ENCODE data around the gene ITM2C.

The ITM2C gene

GRCh38 chr2:230852113-230852512, 12.6 kb upstream of the ITM2C start:
- no peak for DNase-seq (ENCODE audit: low read depth)

GRCh38 chr2:230861552-230862255, 3.0 kb upstream of the ITM2C start:
- no peak for DNase-seq (ENCODE audit: low read depth)

GRCh38 chr2:230862292-230862691, 2.5 kb upstream of the ITM2C start:
- DNase-seq (ENCODE audit: low read depth) = no peak

GRCh38 chr2:230863031-230863430, 1.7 kb upstream of the ITM2C start:
- no peak for DNase-seq (ENCODE audit: low read depth)

GRCh38 chr2:230863442-230864121, 1.2 kb upstream of the ITM2C start:
- DNase-seq (ENCODE audit: low read depth) = no peak

GRCh38 chr2:230864122-230864604, 579 bp upstream of the ITM2C start:
- DNase-seq (ENCODE audit: low read depth) = no peak

- DNase-seq (ENCODE audit: low read depth) = no peak
These were observed 594 bp downstream of the ITM2C start for GRCh38 chr2:230865307-230865765.

- DNase-seq (ENCODE audit: low read depth) = no peak
These were observed 1.3 kb downstream of the ITM2C start for GRCh38 chr2:230865766-230866755.

GRCh38 chr2:230866756-230867523, 2.2 kb downstream of the ITM2C start:
- DNase-seq (ENCODE audit: low read depth) = peak; percentile 44

GRCh38 chr2:230868161-230868946, 3.6 kb downstream of the ITM2C start:
- DNase-seq (ENCODE audit: low read depth) = no peak

GRCh38 chr2:230868947-230869913, 4.5 kb downstream of the ITM2C start:
- DNase-seq (ENCODE audit: low read depth) = no peak

GRCh38 chr2:230869914-230870543, 5.3 kb downstream of the ITM2C start:
- DNase-seq (ENCODE audit: low read depth) = no peak

- no peak for DNase-seq (ENCODE audit: low read depth)
These were observed 6.0 kb downstream of the ITM2C start for GRCh38 chr2:230870544-230871360.

GRCh38 chr2:230871361-230872150, 6.8 kb downstream of the ITM2C start:
- DNase-seq (ENCODE audit: low read depth) = no peak

- no peak for DNase-seq (ENCODE audit: low read depth)
These were observed 7.6 kb downstream of the ITM2C start for GRCh38 chr2:230872151-230872967.

GRCh38 chr2:230872968-230873660, 8.4 kb downstream of the ITM2C start:
- DNase-seq (ENCODE audit: low read depth) = no peak
